Right hindlimb (tissue), 1 donor: ENCODE results near the gene ZNF562.

Experiments used
- DNase-seq: peaks from one replicate; pipeline ENCODE4 v3.0.0-alpha.2; 2018

The ZNF562 gene

GRCh38 chr19:9641810-9642209 lies 33.1 kb downstream of the ZNF562 start:
- no peak for DNase-seq

- no peak for DNase-seq
Measured at GRCh38 chr19:9640956-9641355, 33.9 kb downstream of the ZNF562 start.

- DNase-seq = no peak
Measured at GRCh38 chr19:9636018-9636417, 38.9 kb downstream of the ZNF562 start.

- DNase-seq = no peak
Measured at GRCh38 chr19:9627856-9628255, 47.0 kb downstream of the ZNF562 start.

GRCh38 chr19:9622531-9622930 lies 52.4 kb downstream of the ZNF562 start:
- DNase-seq = no peak

- peak; percentile 93 for DNase-seq
Measured at GRCh38 chr19:9621156-9622037, 53.5 kb downstream of the ZNF562 start, which contains the start of gene ZNF561. ZNF561 (minus strand) TSS chr19:9621232; CDS start chr19:9619456, 1,776 bp downstream.

- DNase-seq = no peak
Measured at GRCh38 chr19:9620842-9621155, 54.1 kb downstream of the ZNF562 start.

GRCh38 chr19:9615844-9616243 lies 59.1 kb downstream of the ZNF562 start:
- no peak for DNase-seq

- no peak for DNase-seq
Measured at GRCh38 chr19:9610484-9611113, 64.3 kb downstream of the ZNF562 start.

GRCh38 chr19:9608912-9609311 lies 66.0 kb downstream of the ZNF562 start:
- no peak for DNase-seq

- DNase-seq = no peak
Measured at GRCh38 chr19:9597027-9597426, 77.9 kb downstream of the ZNF562 start.
